GM18499 (cell line): ENCODE data around the gene HEATR5A.

Experiments
- ATAC-seq: cut with Tn5 transposase; IDR thresholded peaks from one replicate; pipeline ENCODE4 v1.9.1; 2021; ENCODE audit warnings: moderate number of reproducible peaks; ENCODE audit not compliant: insufficient read depth, unreplicated experiment

The HEATR5A gene

GRCh38 chr14:31428011-31428410 lies 7.7 kb upstream of the HEATR5A start:
- ATAC-seq = no peak

GRCh38 chr14:31426663-31427062 lies 6.3 kb upstream of the HEATR5A start:
- no peak for ATAC-seq

GRCh38 chr14:31425905-31426304 lies 5.6 kb upstream of the HEATR5A start:
- ATAC-seq = no peak

- ATAC-seq = no peak
These were observed 850 bp upstream of the HEATR5A start for GRCh38 chr14:31421200-31421599.

- ATAC-seq = no peak
These were observed 407 bp downstream of the HEATR5A start for GRCh38 chr14:31419967-31420318.

- no peak for ATAC-seq
These were observed 977 bp downstream of the HEATR5A start for GRCh38 chr14:31419179-31419966.

- no peak for ATAC-seq
These were observed 1.9 kb downstream of the HEATR5A start for GRCh38 chr14:31418440-31418839.

GRCh38 chr14:31414190-31414833 lies 6.0 kb downstream of the HEATR5A start:
- no peak for ATAC-seq

- ATAC-seq = no peak
These were observed 9.1 kb downstream of the HEATR5A start for GRCh38 chr14:31411218-31411727.

GRCh38 chr14:31410048-31410650 lies 10.2 kb downstream of the HEATR5A start:
- no peak for ATAC-seq

- ATAC-seq = no peak
These were observed 11.9 kb downstream of the HEATR5A start for GRCh38 chr14:31408421-31408820.

- ATAC-seq = no peak
These were observed 14.6 kb downstream of the HEATR5A start for GRCh38 chr14:31405599-31406232.

- no peak for ATAC-seq
These were observed 15.2 kb downstream of the HEATR5A start for GRCh38 chr14:31405106-31405505.

- no peak for ATAC-seq
These were observed 16.6 kb downstream of the HEATR5A start for GRCh38 chr14:31403707-31404106.

GRCh38 chr14:31402764-31403439 lies 17.4 kb downstream of the HEATR5A start:
- no peak for ATAC-seq

- no peak for ATAC-seq
These were observed 18.9 kb downstream of the HEATR5A start for GRCh38 chr14:31401369-31401932.

- no peak for ATAC-seq
These were observed 20.2 kb downstream of the HEATR5A start for GRCh38 chr14:31400031-31400638.

GRCh38 chr14:31395572-31396205 lies 24.7 kb downstream of the HEATR5A start:
- ATAC-seq = no peak

GRCh38 chr14:31395119-31395518 lies 25.2 kb downstream of the HEATR5A start:
- no peak for ATAC-seq
